ENCODE measurements around the gene NMUR2. TPM values are rescaled to one million over a fixed set of nuclear protein-coding genes. Genes with fewer than 3 reads are reported as not detected.

NMUR2 gene
- 0.05 TPM for total RNA-seq
- 0.23 TPM for polyA plus RNA-seq
- long read RNA-seq, donor 1, result 0 reads
- long read RNA-seq, donor 2, result 0 reads
- long read RNA-seq, donor 3, result 0 reads
- long read RNA-seq, donor 4, result 0 reads
- long read RNA-seq, donor 5, result 0 reads
- long read RNA-seq, donor 6, result 0 reads
- long read RNA-seq, donor 7, result 0 reads
- long read RNA-seq, donor 8, result 0 reads
- long read RNA-seq, donor 9, result 0 reads
- long read RNA-seq, donor 10, result 0 reads

- no peaks in the 10 kb centered on the region for H3K4me1 ChIP-seq (ENCODE audit: control insufficient read depth in 2 of 2, insufficient read depth in 2 of 2, low read length in 2 of 2)
- no peaks in the 10 kb centered on the region for H3K36me3 ChIP-seq (ENCODE audit: control insufficient read depth in 2 of 2, insufficient read depth in 2 of 2, low read length in 1 of 2)
- H3K27me3 ChIP-seq (ENCODE audit: control insufficient read depth in 2 of 2, insufficient read depth in 1 of 2, low read length in 1 of 2), result no peaks in the 10 kb centered on the region
- H3K9me3 ChIP-seq (ENCODE audit: control insufficient read depth in 2 of 2, insufficient read depth in 1 of 2, low read length in 1 of 2), result no peaks in the 10 kb centered on the region
- H3K27ac ChIP-seq (ENCODE audit: low read depth in 1 of 2, low read length in 1 of 2), result no peak within 1 kb of the TSS
- 35% methylated on average over 7 of the region's 7 CpGs for WGBS
- DNase-seq (ENCODE audit: low read depth in 6 of 9, low spot score in 9 of 9), result no peak
- H3K4me3 ChIP-seq (ENCODE audit: low read length in 2 of 2), result no peak within 1 kb of the TSS
Measured at GRCh38 chr5:152405145-152405544, at the start of gene NMUR2. NMUR2 (minus strand) TSS chr5:152405279; CDS start chr5:152405113, 166 bp downstream.

GRCh38 chr5:152443935-152444334 is 38.9 kb upstream of the NMUR2 start:
- H3K9me3 ChIP-seq (ENCODE audit: control insufficient read depth in 2 of 2, insufficient read depth in 1 of 2, low read length in 1 of 2), result no peaks in the 10 kb centered on the region
- WGBS, result 89% methylated on average over 2 of the region's 2 CpGs
- no peak for DNase-seq (ENCODE audit: low read depth in 6 of 9, low spot score in 9 of 9)

GRCh38 chr5:152439791-152440190 is 34.7 kb upstream of the NMUR2 start:
- no peaks in the 10 kb centered on the region for H3K27me3 ChIP-seq (ENCODE audit: control insufficient read depth in 2 of 2, insufficient read depth in 1 of 2, low read length in 1 of 2)
- no peak overlapping the region for H3K27ac ChIP-seq (ENCODE audit: low read depth in 1 of 2, low read length in 1 of 2)
- no peak overlapping the region for H3K4me3 ChIP-seq (ENCODE audit: low read length in 2 of 2)
- H3K4me1 ChIP-seq (ENCODE audit: control insufficient read depth in 2 of 2, insufficient read depth in 2 of 2, low read length in 2 of 2), result no peaks in the 10 kb centered on the region
- WGBS, result 78% methylated on average over 3 of the region's 3 CpGs
- H3K36me3 ChIP-seq (ENCODE audit: control insufficient read depth in 2 of 2, insufficient read depth in 2 of 2, low read length in 1 of 2), result no peaks in the 10 kb centered on the region
- no peak for DNase-seq (ENCODE audit: low read depth in 6 of 9, low spot score in 9 of 9)
- no peaks in the 10 kb centered on the region for H3K9me3 ChIP-seq (ENCODE audit: control insufficient read depth in 2 of 2, insufficient read depth in 1 of 2, low read length in 1 of 2)

More at GRCh38 chr5:152443935-152444334, 38.9 kb upstream of the NMUR2 start:
- Histone ChIP-seq H3K4me1 (ENCODE audit: control insufficient read depth in 2 of 2, insufficient read depth in 2 of 2, low read length in 2 of 2) (no peaks in the 10 kb centered on the region), H3K4me3 (ENCODE audit: low read length in 2 of 2) (no peak overlapping the region), H3K27me3 (ENCODE audit: control insufficient read depth in 2 of 2, insufficient read depth in 1 of 2, low read length in 1 of 2) (no peaks in the 10 kb centered on the region), H3K36me3 (ENCODE audit: control insufficient read depth in 2 of 2, insufficient read depth in 2 of 2, low read length in 1 of 2) (no peaks in the 10 kb centered on the region), H3K27ac (ENCODE audit: low read depth in 1 of 2, low read length in 1 of 2) (no peak overlapping the region)

GRCh38 chr5:152437866-152438265 is 32.8 kb upstream of the NMUR2 start:
- Histone ChIP-seq H3K36me3 (ENCODE audit: control insufficient read depth in 2 of 2, insufficient read depth in 2 of 2, low read length in 1 of 2) (no peaks in the 10 kb centered on the region), H3K4me1 (ENCODE audit: control insufficient read depth in 2 of 2, insufficient read depth in 2 of 2, low read length in 2 of 2) (no peaks in the 10 kb centered on the region), H3K27ac (ENCODE audit: low read depth in 1 of 2, low read length in 1 of 2) (no peak overlapping the region), H3K4me3 (ENCODE audit: low read length in 2 of 2) (no peak overlapping the region), H3K27me3 (ENCODE audit: control insufficient read depth in 2 of 2, insufficient read depth in 1 of 2, low read length in 1 of 2) (no peaks in the 10 kb centered on the region), H3K9me3 (ENCODE audit: control insufficient read depth in 2 of 2, insufficient read depth in 1 of 2, low read length in 1 of 2) (no peaks in the 10 kb centered on the region)
- 75% methylated on average over 3 of the region's 3 CpGs for WGBS
- DNase-seq (ENCODE audit: low read depth in 6 of 9, low spot score in 9 of 9), result no peak

GRCh38 chr5:152427721-152428120 is 22.6 kb upstream of the NMUR2 start:
- H3K27me3 ChIP-seq (ENCODE audit: control insufficient read depth in 2 of 2, insufficient read depth in 1 of 2, low read length in 1 of 2), result no peaks in the 10 kb centered on the region

GRCh38 chr5:152425083-152425482 is 20.0 kb upstream of the NMUR2 start:
- Histone ChIP-seq H3K4me3 (ENCODE audit: low read length in 2 of 2) (no peak overlapping the region), H3K36me3 (ENCODE audit: control insufficient read depth in 2 of 2, insufficient read depth in 2 of 2, low read length in 1 of 2) (no peaks in the 10 kb centered on the region), H3K9me3 (ENCODE audit: control insufficient read depth in 2 of 2, insufficient read depth in 1 of 2, low read length in 1 of 2) (no peaks in the 10 kb centered on the region), H3K4me1 (ENCODE audit: control insufficient read depth in 2 of 2, insufficient read depth in 2 of 2, low read length in 2 of 2) (no peaks in the 10 kb centered on the region), H3K27me3 (ENCODE audit: control insufficient read depth in 2 of 2, insufficient read depth in 1 of 2, low read length in 1 of 2) (no peaks in the 10 kb centered on the region), H3K27ac (ENCODE audit: low read depth in 1 of 2, low read length in 1 of 2) (no peak overlapping the region)
- 95% methylated on average over 2 of the region's 2 CpGs for WGBS
- no peak for DNase-seq (ENCODE audit: low read depth in 6 of 9, low spot score in 9 of 9)

More at GRCh38 chr5:152427721-152428120, 22.6 kb upstream of the NMUR2 start:
- Histone ChIP-seq H3K36me3 (ENCODE audit: control insufficient read depth in 2 of 2, insufficient read depth in 2 of 2, low read length in 1 of 2) (no peaks in the 10 kb centered on the region), H3K4me1 (ENCODE audit: control insufficient read depth in 2 of 2, insufficient read depth in 2 of 2, low read length in 2 of 2) (no peaks in the 10 kb centered on the region), H3K9me3 (ENCODE audit: control insufficient read depth in 2 of 2, insufficient read depth in 1 of 2, low read length in 1 of 2) (no peaks in the 10 kb centered on the region), H3K27ac (ENCODE audit: low read depth in 1 of 2, low read length in 1 of 2) (no peak overlapping the region), H3K4me3 (ENCODE audit: low read length in 2 of 2) (no peak overlapping the region)
- no peak for DNase-seq (ENCODE audit: low read depth in 6 of 9, low spot score in 9 of 9)
- 78% methylated on average over 3 of the region's 3 CpGs for WGBS

- WGBS, result 92% methylated on average over 2 of the region's 2 CpGs
Measured at GRCh38 chr5:152424501-152424900, 19.4 kb upstream of the NMUR2 start.

GRCh38 chr5:152422081-152422480 is 17.0 kb upstream of the NMUR2 start:
- Histone ChIP-seq H3K27ac (ENCODE audit: low read depth in 1 of 2, low read length in 1 of 2) (no peak overlapping the region), H3K4me3 (ENCODE audit: low read length in 2 of 2) (no peak overlapping the region), H3K36me3 (ENCODE audit: control insufficient read depth in 2 of 2, insufficient read depth in 2 of 2, low read length in 1 of 2) (no peaks in the 10 kb centered on the region), H3K4me1 (ENCODE audit: control insufficient read depth in 2 of 2, insufficient read depth in 2 of 2, low read length in 2 of 2) (no peaks in the 10 kb centered on the region), H3K9me3 (ENCODE audit: control insufficient read depth in 2 of 2, insufficient read depth in 1 of 2, low read length in 1 of 2) (no peaks in the 10 kb centered on the region), H3K27me3 (ENCODE audit: control insufficient read depth in 2 of 2, insufficient read depth in 1 of 2, low read length in 1 of 2) (no peaks in the 10 kb centered on the region)
- WGBS, result 91% methylated on average over 2 of the region's 2 CpGs
- no peak for DNase-seq (ENCODE audit: low read depth in 6 of 9, low spot score in 9 of 9)

More at GRCh38 chr5:152424501-152424900, 19.4 kb upstream of the NMUR2 start:
- H3K4me1 ChIP-seq (ENCODE audit: control insufficient read depth in 2 of 2, insufficient read depth in 2 of 2, low read length in 2 of 2), result no peaks in the 10 kb centered on the region
- DNase-seq (ENCODE audit: low read depth in 6 of 9, low spot score in 9 of 9), result no peak
- H3K27me3 ChIP-seq (ENCODE audit: control insufficient read depth in 2 of 2, insufficient read depth in 1 of 2, low read length in 1 of 2), result no peaks in the 10 kb centered on the region
- no peak overlapping the region for H3K4me3 ChIP-seq (ENCODE audit: low read length in 2 of 2)
- H3K9me3 ChIP-seq (ENCODE audit: control insufficient read depth in 2 of 2, insufficient read depth in 1 of 2, low read length in 1 of 2), result no peaks in the 10 kb centered on the region
- H3K27ac ChIP-seq (ENCODE audit: low read depth in 1 of 2, low read length in 1 of 2), result no peak overlapping the region
- no peaks in the 10 kb centered on the region for H3K36me3 ChIP-seq (ENCODE audit: control insufficient read depth in 2 of 2, insufficient read depth in 2 of 2, low read length in 1 of 2)

GRCh38 chr5:152412129-152412528 is 7.0 kb upstream of the NMUR2 start:
- no peak overlapping the region for H3K27ac ChIP-seq (ENCODE audit: low read depth in 1 of 2, low read length in 1 of 2)
- H3K27me3 ChIP-seq (ENCODE audit: control insufficient read depth in 2 of 2, insufficient read depth in 1 of 2, low read length in 1 of 2), result no peaks in the 10 kb centered on the region
- H3K4me1 ChIP-seq (ENCODE audit: control insufficient read depth in 2 of 2, insufficient read depth in 2 of 2, low read length in 2 of 2), result no peaks in the 10 kb centered on the region
- H3K36me3 ChIP-seq (ENCODE audit: control insufficient read depth in 2 of 2, insufficient read depth in 2 of 2, low read length in 1 of 2), result no peaks in the 10 kb centered on the region
- H3K4me3 ChIP-seq (ENCODE audit: low read length in 2 of 2), result no peak overlapping the region
- 85% methylated on average over 1 of the region's 1 CpG for WGBS
- no peaks in the 10 kb centered on the region for H3K9me3 ChIP-seq (ENCODE audit: control insufficient read depth in 2 of 2, insufficient read depth in 1 of 2, low read length in 1 of 2)
- DNase-seq (ENCODE audit: low read depth in 6 of 9, low spot score in 9 of 9), result no peak
